ENCODE measurements around the gene CADM1. TPM values are rescaled to one million over a fixed set of nuclear protein-coding genes. Genes with fewer than 3 reads are reported as not detected.

The CADM1 gene
- total and polyA plus RNA-seq, 2 experiments from 2014 or later, result 16.5 to 18.0 TPM

DNA sequence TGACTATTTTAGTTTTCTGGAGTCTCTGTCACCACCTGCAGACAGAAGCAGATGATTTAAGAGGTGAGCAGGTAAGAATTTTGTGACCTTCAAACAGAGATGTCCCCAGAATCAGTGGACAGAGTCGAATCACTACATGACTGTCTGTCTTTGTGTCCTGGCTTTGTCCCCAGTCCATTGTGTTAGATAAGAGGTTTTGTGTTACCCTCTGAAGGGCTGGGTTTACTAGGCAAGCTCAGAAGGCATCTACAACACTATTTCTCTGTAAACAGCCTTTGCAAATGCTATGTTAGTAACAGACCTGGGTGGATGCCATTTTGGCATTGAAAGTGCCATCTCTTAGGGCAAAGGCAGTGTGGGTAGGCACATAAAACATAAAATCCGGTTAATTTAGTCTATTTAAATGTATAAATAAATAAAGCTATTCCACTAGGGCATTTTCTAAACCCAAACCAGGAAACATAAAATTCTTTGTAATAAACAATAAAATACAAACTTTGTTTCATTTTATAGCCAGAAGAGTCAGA, 40.3 kb upstream of the CADM1 start:
- no peak overlapping the region for H3K4me3 Mint-ChIP-seq

DNA sequence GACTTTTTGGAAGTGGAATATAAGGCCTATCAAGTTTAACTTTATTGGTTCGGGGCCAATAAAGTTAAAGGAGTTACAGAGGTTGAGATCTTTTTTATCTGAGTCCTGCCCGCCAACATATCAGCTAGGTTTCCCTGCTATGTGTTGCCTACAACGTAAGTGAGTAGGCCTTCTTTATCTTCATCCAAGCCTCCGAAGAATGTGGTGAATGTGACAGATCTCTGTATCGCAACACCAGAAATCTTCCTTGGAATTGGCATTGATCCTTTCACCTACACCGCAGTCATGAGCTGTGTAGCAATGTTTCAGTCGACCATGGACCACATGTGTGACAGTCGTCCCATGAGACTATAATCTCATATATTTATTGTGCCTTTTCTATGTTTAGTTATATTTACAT, 37.3 kb upstream of the CADM1 start:
- Histone ChIP-seq H3K27me3 (ENCODE audit: insufficient read depth) (no peaks in the 10 kb centered on the region), H3K4me3 (no peak overlapping the region), H2AFZ (no peak overlapping the region), H4K20me1 (replicated peaks; ENCODE audit: insufficient read depth) (no peaks in the 10 kb centered on the region), H3F3A (replicated peaks; ENCODE audit: low read depth) (no peaks in the 10 kb centered on the region), H3K4me2 (no peak overlapping the region), H3K9me2 (ENCODE audit: insufficient read depth) (peaks cover 5% of the 10 kb centered on the region; the same call in 1 of the 2 replicates), H3K36me3 (ENCODE audit: insufficient read depth) (no peaks in the 10 kb centered on the region), H3K27ac (ENCODE audit: low read depth) (no peak overlapping the region), H3K4me1 (ENCODE audit: insufficient read depth) (no peaks in the 10 kb centered on the region), H3K79me2 (replicated peaks; ENCODE audit: insufficient read depth) (no peaks in the 10 kb centered on the region)
- Mint-ChIP-seq H3K27ac (no peak overlapping the region), H3K4me3 (no peak overlapping the region), H3K4me1 (no peaks in the 10 kb centered on the region), H3K27me3 (ENCODE audit: insufficient read depth, low read depth, poor library complexity) (peaks cover 2% of the 10 kb centered on the region), H3K36me3 (ENCODE audit: low read depth) (no peaks in the 10 kb centered on the region), H3K9me3 (no peaks in the 10 kb centered on the region; the same call in 2 of the 3 replicates)
- ATAC-seq, result no peak
- no peak for DNase-seq (ENCODE audit: low spot score)
- TF ChIP-seq EZH2phosphoT487 (IDR thresholded peaks at IDR 0.05; ENCODE audit: unreplicated experiment) (no peak), ZNF114 (CRISPR knock-in tag; IDR thresholded peaks at IDR 0.05) (no peak), CREB1 (CRISPR knock-in tag; IDR thresholded peaks at IDR 0.05; ENCODE audit: low read depth) (no peak), POLR2AphosphoS5 (IDR thresholded peaks at IDR 0.05; ENCODE audit: low read depth) (no peak), STAT1 (IDR thresholded peaks at IDR 0.05; ENCODE audit: unreplicated experiment) (no peak), ZNF331 (CRISPR knock-in tag; IDR thresholded peaks at IDR 0.05; ENCODE audit: low read depth) (no peak)
- TF ChIP-seq, protein P1, sequence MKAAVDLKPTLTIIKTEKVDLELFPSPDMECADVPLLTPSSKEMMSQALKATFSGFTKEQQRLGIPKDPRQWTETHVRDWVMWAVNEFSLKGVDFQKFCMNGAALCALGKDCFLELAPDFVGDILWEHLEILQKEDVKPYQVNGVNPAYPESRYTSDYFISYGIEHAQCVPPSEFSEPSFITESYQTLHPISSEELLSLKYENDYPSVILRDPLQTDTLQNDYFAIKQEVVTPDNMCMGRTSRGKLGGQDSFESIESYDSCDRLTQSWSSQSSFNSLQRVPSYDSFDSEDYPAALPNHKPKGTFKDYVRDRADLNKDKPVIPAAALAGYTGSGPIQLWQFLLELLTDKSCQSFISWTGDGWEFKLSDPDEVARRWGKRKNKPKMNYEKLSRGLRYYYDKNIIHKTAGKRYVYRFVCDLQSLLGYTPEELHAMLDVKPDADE (IDR thresholded peaks at IDR 0.05), result no peak

More for the DNA sequence above, 40.3 kb upstream of the CADM1 start:
- no peak overlapping the region for H3K4me2 ChIP-seq
- H3K4me1 ChIP-seq (ENCODE audit: insufficient read depth), result peaks cover 16% of the 10 kb centered on the region
- H3K36me3 Mint-ChIP-seq (ENCODE audit: low read depth), result no peaks in the 10 kb centered on the region
- no peaks in the 10 kb centered on the region for H3K36me3 ChIP-seq (ENCODE audit: insufficient read depth)
- H3F3A ChIP-seq (replicated peaks; ENCODE audit: low read depth), result no peaks in the 10 kb centered on the region
- H3K27ac ChIP-seq (ENCODE audit: low read depth), result no peak overlapping the region
- ATAC-seq, result no peak
- H2AFZ ChIP-seq, result no peak overlapping the region
- H4K20me1 ChIP-seq (replicated peaks; ENCODE audit: insufficient read depth), result no peaks in the 10 kb centered on the region
- H3K27ac Mint-ChIP-seq, result no peak overlapping the region
- TF ChIP-seq, protein P2, sequence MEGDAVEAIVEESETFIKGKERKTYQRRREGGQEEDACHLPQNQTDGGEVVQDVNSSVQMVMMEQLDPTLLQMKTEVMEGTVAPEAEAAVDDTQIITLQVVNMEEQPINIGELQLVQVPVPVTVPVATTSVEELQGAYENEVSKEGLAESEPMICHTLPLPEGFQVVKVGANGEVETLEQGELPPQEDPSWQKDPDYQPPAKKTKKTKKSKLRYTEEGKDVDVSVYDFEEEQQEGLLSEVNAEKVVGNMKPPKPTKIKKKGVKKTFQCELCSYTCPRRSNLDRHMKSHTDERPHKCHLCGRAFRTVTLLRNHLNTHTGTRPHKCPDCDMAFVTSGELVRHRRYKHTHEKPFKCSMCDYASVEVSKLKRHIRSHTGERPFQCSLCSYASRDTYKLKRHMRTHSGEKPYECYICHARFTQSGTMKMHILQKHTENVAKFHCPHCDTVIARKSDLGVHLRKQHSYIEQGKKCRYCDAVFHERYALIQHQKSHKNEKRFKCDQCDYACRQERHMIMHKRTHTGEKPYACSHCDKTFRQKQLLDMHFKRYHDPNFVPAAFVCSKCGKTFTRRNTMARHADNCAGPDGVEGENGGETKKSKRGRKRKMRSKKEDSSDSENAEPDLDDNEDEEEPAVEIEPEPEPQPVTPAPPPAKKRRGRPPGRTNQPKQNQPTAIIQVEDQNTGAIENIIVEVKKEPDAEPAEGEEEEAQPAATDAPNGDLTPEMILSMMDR (conservative IDR thresholded peaks at IDR 0.05; ENCODE audit: low read depth in 2 of 2), result no peak
- no peak for TF ChIP-seq NANOG (IDR thresholded peaks at IDR 0.05; ENCODE audit: borderline replicate concordance)
- no peak for TF ChIP-seq EZH2 (IDR thresholded peaks at IDR 0.05; ENCODE audit: low read depth, unreplicated experiment)
- no peak for TF ChIP-seq ZNF331 (CRISPR knock-in tag; IDR thresholded peaks at IDR 0.05; ENCODE audit: low read depth)
- DNase-seq (ENCODE audit: low spot score), result no peak
- peaks cover 16% of the 10 kb centered on the region for H3K9me2 ChIP-seq (ENCODE audit: insufficient read depth)
- no peaks in the 10 kb centered on the region for H3K9me3 Mint-ChIP-seq
- H3K79me2 ChIP-seq (replicated peaks; ENCODE audit: insufficient read depth), result no peaks in the 10 kb centered on the region
- no peak overlapping the region for H3K4me3 ChIP-seq
- peaks cover 6% of the 10 kb centered on the region for H3K27me3 Mint-ChIP-seq (ENCODE audit: insufficient read depth, low read depth, poor library complexity)
- no peaks in the 10 kb centered on the region for H3K27me3 ChIP-seq (ENCODE audit: insufficient read depth)
- peaks cover 17% of the 10 kb centered on the region for H3K4me1 Mint-ChIP-seq
